Gastroesophageal sphincter (tissue), 3 donors: ENCODE measurements around the gene IL17B.

ENCODE experiments used
- EP300 ChIP-seq: sonication (generic); formaldehyde crosslinking; IDR thresholded peaks from one replicate; pipeline ENCODE4 v1.6.1; 2017; ENCODE audit warnings: antibody characterized with exemption, mild to moderate bottlenecking
- POLR2A ChIP-seq, 2 donors: fragments of 450-650 bp; IDR thresholded peaks; one replicate each; pipeline ENCODE4 v1.6.1; 2017; ENCODE audit warnings: antibody characterized with exemption in 2 of 2, mild to moderate bottlenecking in 2 of 2, moderate library complexity in 1 of 2
- POLR2AphosphoS5 ChIP-seq: sonication (generic); formaldehyde crosslinking; IDR thresholded peaks from one replicate; pipeline ENCODE4 v1.6.1; 2017; ENCODE audit warnings: antibody characterized with exemption
- TF ChIP-seq, protein P1 (sequence below), 4 experiments: fragments of 200-600 bp in 2 of 4; fragments of 450-650 bp in 2 of 4; sonication (generic) in 1 of 4; IDR thresholded peaks; one replicate each; pipeline ENCODE4 v1.5.1; 2017 to 2019; ENCODE audit warnings: antibody characterized with exemption in 4 of 4, mild to moderate bottlenecking in 2 of 4, moderate library complexity in 2 of 4

DNA sequence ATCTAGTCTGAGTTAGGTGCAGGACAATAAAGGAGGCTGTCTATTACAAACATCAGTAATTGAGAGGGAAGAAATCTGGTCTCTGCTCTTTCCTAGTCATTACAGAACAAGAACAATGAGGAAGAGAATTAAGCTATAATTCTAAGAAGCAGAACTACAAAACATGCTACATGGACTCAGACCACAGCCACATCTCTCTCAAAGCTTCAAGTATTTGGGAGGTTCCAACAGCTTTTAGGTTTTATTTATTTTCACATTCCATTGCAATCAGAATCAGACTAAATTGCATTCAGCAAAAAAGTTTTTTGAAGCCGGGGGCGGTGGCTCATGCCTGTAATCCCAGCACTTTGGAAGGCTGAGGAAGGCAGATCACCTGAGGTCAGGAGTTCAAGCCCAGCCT is 34.9 kb downstream of the IL17B start:
- TF ChIP-seq, protein P1, sequence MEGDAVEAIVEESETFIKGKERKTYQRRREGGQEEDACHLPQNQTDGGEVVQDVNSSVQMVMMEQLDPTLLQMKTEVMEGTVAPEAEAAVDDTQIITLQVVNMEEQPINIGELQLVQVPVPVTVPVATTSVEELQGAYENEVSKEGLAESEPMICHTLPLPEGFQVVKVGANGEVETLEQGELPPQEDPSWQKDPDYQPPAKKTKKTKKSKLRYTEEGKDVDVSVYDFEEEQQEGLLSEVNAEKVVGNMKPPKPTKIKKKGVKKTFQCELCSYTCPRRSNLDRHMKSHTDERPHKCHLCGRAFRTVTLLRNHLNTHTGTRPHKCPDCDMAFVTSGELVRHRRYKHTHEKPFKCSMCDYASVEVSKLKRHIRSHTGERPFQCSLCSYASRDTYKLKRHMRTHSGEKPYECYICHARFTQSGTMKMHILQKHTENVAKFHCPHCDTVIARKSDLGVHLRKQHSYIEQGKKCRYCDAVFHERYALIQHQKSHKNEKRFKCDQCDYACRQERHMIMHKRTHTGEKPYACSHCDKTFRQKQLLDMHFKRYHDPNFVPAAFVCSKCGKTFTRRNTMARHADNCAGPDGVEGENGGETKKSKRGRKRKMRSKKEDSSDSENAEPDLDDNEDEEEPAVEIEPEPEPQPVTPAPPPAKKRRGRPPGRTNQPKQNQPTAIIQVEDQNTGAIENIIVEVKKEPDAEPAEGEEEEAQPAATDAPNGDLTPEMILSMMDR (IDR thresholded peaks at IDR 0.05) = no peak
- TF ChIP-seq POLR2A (IDR thresholded peaks at IDR 0.05) (no peak), POLR2AphosphoS5 (no peak), EP300 (no peak)
